MM.1S (cell line): Measurements from ENCODE around the gene SERPINB2.

ENCODE experiments used
- DNase-seq: peaks from one replicate; pipeline ENCODE4 v3.0.0-alpha.2; 2015
- H2AFZ ChIP-seq: fragments of 300-600 bp; sonication (generic); 2 replicates; pipeline ENCODE4 v1.6.0; 2016; ENCODE audit warnings: antibody characterized with exemption, low read length
- H3F3A ChIP-seq: fragments of 300-600 bp; sonication (generic); 2 replicates; pipeline ENCODE4 v1.6.1; 2016; ENCODE audit warnings: mild to moderate bottlenecking, antibody characterized with exemption, low read length, moderate library complexity, mixed read lengths; ENCODE audit not compliant: insufficient read depth
- H3K27ac ChIP-seq: fragments of 300-600 bp; sonication (generic); 2 replicates; pipeline ENCODE4 v1.5.1; 2016; ENCODE audit warnings: mild to moderate bottlenecking, low read length
- H3K27me3 ChIP-seq: fragments of 300-600 bp; sonication (generic); replicated peaks from 2 replicates; pipeline ENCODE4 v1.6.0; 2016; ENCODE audit warnings: low read length; ENCODE audit not compliant: insufficient read depth
- H3K36me3 ChIP-seq: fragments of 300-600 bp; sonication (generic); replicated peaks from 2 replicates; pipeline ENCODE4 v1.6.1; 2016; ENCODE audit warnings: mild to moderate bottlenecking, low read length, mixed read lengths; ENCODE audit not compliant: insufficient read depth
- H3K4me1 ChIP-seq: fragments of 300-600 bp; sonication (generic); 2 replicates; pipeline ENCODE4 v1.6.1; 2016; ENCODE audit warnings: low read length, mixed read lengths
- H3K4me2 ChIP-seq: fragments of 300-600 bp; sonication (generic); 2 replicates; pipeline ENCODE4 v1.6.0; 2016; ENCODE audit warnings: low read depth, low read length
- H3K4me3 ChIP-seq: fragments of 300-600 bp; sonication (generic); 2 replicates; pipeline ENCODE4 v1.5.1; 2016; ENCODE audit warnings: low read length, mixed read lengths
- H3K79me2 ChIP-seq: fragments of 300-600 bp; sonication (generic); 2 replicates; pipeline ENCODE4 v1.6.1; 2016; ENCODE audit warnings: mixed run types, low read length, mixed read lengths
- H3K9ac ChIP-seq: fragments of 300-600 bp; sonication (generic); 2 replicates; pipeline ENCODE4 v1.6.1; 2016; ENCODE audit warnings: low read length, mixed read lengths
- H3K9me2 ChIP-seq: fragments of 300-600 bp; sonication (generic); replicated peaks from 2 replicates; pipeline ENCODE4 v1.6.1; 2016; ENCODE audit warnings: mild to moderate bottlenecking, low read length, mixed read lengths; ENCODE audit not compliant: insufficient read depth
- H3K9me3 ChIP-seq: fragments of 300-600 bp; sonication (generic); replicated peaks from 2 replicates; pipeline ENCODE4 v1.6.1; 2016; ENCODE audit warnings: mild to moderate bottlenecking, low read length, mixed read lengths; ENCODE audit not compliant: insufficient read depth
- H4K20me1 ChIP-seq: fragments of 300-600 bp; sonication (generic); 2 replicates; pipeline ENCODE4 v1.6.1; 2016; ENCODE audit warnings: mild to moderate bottlenecking, low read length, moderate library complexity, mixed read lengths; ENCODE audit not compliant: insufficient read depth
- EZH2 ChIP-seq: fragments of 300-600 bp; sonication (generic); optimal IDR thresholded peaks from 2 replicates; pipeline ENCODE3; 2017; ENCODE audit warnings: low read depth, mild to moderate bottlenecking, antibody characterized with exemption, low read length, mixed read lengths
- EZH2phosphoT487 ChIP-seq: fragments of 300-600 bp; sonication (generic); IDR thresholded peaks from 2 replicates; pipeline ENCODE4 v1.6.1; 2018; ENCODE audit warnings: antibody characterized with exemption, low read length
- TF ChIP-seq, protein P1 (sequence below): fragments of 300-600 bp; sonication (generic); IDR thresholded peaks from 2 replicates; pipeline ENCODE4 v1.5.1; 2016; ENCODE audit warnings: antibody characterized with exemption, low read length, mixed read lengths

SERPINB2 gene

DNA sequence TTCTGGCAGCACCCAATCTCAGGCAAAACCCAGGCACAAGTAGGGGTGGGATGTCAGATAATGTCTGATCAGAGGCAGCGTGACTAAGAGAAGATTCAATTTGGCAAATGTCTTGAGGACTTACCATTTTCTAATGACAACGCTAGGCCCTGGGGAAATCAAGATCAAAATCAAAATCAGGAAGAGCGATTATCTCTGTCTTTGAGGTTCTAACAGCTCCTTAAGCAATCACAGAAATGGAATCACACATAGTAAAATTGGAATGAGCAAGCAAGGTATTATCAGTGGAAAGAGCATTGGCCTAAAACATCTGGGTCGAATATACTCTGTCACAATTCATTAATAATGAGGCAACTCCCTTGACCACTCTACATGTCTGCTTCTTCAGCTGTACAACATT lies 8.6 kb upstream of the SERPINB2 start:
- Histone ChIP-seq H3K4me2 (no peak overlapping the region), H3K9ac (no peak overlapping the region), H3K27ac (no peak overlapping the region), H3K36me3 (no peaks in the 10 kb centered on the region), H3F3A (no peaks in the 10 kb centered on the region), H3K4me3 (no peak overlapping the region), H3K79me2 (no peaks in the 10 kb centered on the region), H3K9me2 (no peaks in the 10 kb centered on the region), H3K4me1 (no peaks in the 10 kb centered on the region), H3K27me3 (no peaks in the 10 kb centered on the region), H3K9me3 (no peaks in the 10 kb centered on the region), H4K20me1 (no peaks in the 10 kb centered on the region), H2AFZ (no peak overlapping the region)
- DNase-seq, result no peak
- TF ChIP-seq, protein P1, sequence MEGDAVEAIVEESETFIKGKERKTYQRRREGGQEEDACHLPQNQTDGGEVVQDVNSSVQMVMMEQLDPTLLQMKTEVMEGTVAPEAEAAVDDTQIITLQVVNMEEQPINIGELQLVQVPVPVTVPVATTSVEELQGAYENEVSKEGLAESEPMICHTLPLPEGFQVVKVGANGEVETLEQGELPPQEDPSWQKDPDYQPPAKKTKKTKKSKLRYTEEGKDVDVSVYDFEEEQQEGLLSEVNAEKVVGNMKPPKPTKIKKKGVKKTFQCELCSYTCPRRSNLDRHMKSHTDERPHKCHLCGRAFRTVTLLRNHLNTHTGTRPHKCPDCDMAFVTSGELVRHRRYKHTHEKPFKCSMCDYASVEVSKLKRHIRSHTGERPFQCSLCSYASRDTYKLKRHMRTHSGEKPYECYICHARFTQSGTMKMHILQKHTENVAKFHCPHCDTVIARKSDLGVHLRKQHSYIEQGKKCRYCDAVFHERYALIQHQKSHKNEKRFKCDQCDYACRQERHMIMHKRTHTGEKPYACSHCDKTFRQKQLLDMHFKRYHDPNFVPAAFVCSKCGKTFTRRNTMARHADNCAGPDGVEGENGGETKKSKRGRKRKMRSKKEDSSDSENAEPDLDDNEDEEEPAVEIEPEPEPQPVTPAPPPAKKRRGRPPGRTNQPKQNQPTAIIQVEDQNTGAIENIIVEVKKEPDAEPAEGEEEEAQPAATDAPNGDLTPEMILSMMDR, result no peak
- TF ChIP-seq EZH2phosphoT487 (no peak), EZH2 (no peak)

DNA sequence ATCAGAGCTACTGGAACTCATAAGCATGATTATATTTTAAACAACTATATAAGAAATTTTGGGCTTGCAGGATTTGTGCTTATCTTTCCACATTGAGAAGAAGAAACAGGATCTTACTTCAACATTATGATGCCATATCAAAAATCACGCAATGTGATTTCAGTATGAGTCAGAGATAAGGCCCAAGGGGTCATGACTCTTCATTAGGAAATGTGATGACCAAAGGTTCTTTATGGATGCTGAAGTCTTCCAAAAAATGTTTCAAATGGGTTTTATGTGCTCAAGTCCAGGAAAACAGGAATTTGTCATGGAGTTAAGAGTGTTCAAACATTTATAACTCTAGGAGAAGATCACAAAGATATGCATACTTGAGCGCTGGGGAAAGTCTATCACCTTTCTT lies 7.8 kb upstream of the SERPINB2 start:
- no peaks in the 10 kb centered on the region for H3K27me3 ChIP-seq
- TF ChIP-seq EZH2phosphoT487, result no peak
- no peak overlapping the region for H2AFZ ChIP-seq
- H3K9me3 ChIP-seq, result no peaks in the 10 kb centered on the region
- H3K27ac ChIP-seq, result no peak overlapping the region
- H3K4me1 ChIP-seq, result no peaks in the 10 kb centered on the region
- H3K4me3 ChIP-seq, result no peak overlapping the region
- no peak overlapping the region for H3K4me2 ChIP-seq
- no peaks in the 10 kb centered on the region for H4K20me1 ChIP-seq
- H3F3A ChIP-seq, result no peaks in the 10 kb centered on the region
- no peak overlapping the region for H3K9ac ChIP-seq
- no peaks in the 10 kb centered on the region for H3K36me3 ChIP-seq
- H3K9me2 ChIP-seq, result no peaks in the 10 kb centered on the region
- H3K79me2 ChIP-seq, result no peaks in the 10 kb centered on the region
- DNase-seq, result no peak

DNA sequence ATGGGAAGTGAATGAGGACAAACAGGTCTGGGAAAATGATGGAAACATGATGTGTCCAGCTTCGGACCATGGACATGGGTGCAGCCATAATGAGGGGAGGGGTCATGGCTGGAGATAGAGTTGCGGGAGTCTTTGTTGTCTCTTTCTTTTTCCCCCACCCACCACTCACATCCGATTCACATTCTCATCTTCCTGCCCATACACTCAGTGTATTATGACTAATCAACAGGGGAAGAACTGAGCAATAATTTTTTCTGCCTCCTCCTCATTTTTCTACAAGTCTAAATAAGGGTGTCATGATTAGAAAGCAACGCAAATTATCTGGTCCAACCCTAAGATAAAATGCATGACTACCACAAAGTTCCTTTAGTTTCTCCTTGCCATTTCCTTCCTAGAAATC lies 5.7 kb upstream of the SERPINB2 start:
- no peak for DNase-seq
- H3K4me2 ChIP-seq, result no peak overlapping the region
- no peak overlapping the region for H2AFZ ChIP-seq
- H3K4me3 ChIP-seq, result no peak overlapping the region
- no peaks in the 10 kb centered on the region for H3K9me3 ChIP-seq
- no peak overlapping the region for H3K9ac ChIP-seq
- H3K36me3 ChIP-seq, result no peaks in the 10 kb centered on the region
- H3K4me1 ChIP-seq, result no peaks in the 10 kb centered on the region
- TF ChIP-seq EZH2phosphoT487, result no peak
- no peak for TF ChIP-seq EZH2
- TF ChIP-seq, protein P1, result no peak
- no peak overlapping the region for H3K27ac ChIP-seq
- H4K20me1 ChIP-seq, result no peaks in the 10 kb centered on the region
- no peaks in the 10 kb centered on the region for H3K27me3 ChIP-seq
- H3F3A ChIP-seq, result no peaks in the 10 kb centered on the region
- H3K79me2 ChIP-seq, result no peaks in the 10 kb centered on the region
- no peaks in the 10 kb centered on the region for H3K9me2 ChIP-seq

DNA sequence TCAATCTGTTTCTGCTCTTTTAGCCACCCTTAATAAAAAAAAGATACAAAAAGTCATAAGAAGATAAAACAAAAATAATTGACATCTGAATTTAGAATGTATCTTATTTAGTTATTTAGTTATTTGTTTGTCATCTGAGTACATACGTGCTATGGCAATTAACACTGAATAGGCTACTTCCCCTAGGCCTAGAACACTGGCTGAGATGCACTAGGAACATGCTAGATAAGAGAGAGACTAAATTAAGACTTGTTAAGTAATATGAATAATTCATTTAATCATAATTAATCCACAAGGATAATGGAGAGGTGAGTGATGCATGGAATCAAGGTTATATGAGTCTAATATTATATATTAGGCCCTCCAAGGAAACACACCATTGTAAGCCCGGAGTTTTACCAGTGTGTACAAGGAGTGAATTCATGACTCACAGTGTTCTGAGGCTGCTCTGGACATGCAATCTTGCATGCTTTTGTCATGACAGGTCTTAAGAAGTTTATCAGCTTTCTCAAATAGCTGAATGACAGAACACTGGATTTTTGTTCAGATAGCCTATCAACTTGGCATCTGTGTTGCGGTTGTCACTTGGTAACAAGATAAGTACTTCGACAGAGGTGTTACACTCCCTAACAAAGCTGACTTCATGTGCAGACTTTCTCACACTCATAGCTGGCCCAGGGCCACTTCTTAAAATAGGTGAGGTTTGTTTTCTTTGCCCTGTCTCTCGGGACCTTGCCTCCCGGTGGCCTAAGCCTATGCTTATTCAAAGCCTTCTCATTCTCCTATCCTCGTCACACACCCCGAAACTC lies 5.0 kb upstream of the SERPINB2 start:
- Histone ChIP-seq H3K9me2 (no peaks in the 10 kb centered on the region), H3K9me3 (no peaks in the 10 kb centered on the region), H3K36me3 (no peaks in the 10 kb centered on the region), H3F3A (no peaks in the 10 kb centered on the region), H3K4me2 (no peak overlapping the region), H3K79me2 (no peaks in the 10 kb centered on the region), H3K4me3 (no peak overlapping the region), H3K27ac (no peak overlapping the region), H3K9ac (no peak overlapping the region), H4K20me1 (no peaks in the 10 kb centered on the region), H3K27me3 (no peaks in the 10 kb centered on the region), H2AFZ (no peak overlapping the region), H3K4me1 (no peaks in the 10 kb centered on the region)
- no peak for DNase-seq
- no peak for TF ChIP-seq EZH2
- TF ChIP-seq EZH2phosphoT487, result no peak
- TF ChIP-seq, protein P1, result no peak
